GM23248 (cell line): ENCODE measurements around the gene KATNB1. TPM values are rescaled to one million over a fixed set of nuclear protein-coding genes. Genes with fewer than 3 reads are reported as not detected.

ENCODE experiments used
- DNase-seq: peaks from one replicate; pipeline ENCODE4 v3.0.0-alpha.2; 2015
- H2AFZ ChIP-seq: fragments of 200-600 bp; sonication (generic); 2 replicates; pipeline ENCODE4 v1.6.1; 2016; ENCODE audit warnings: antibody characterized with exemption
- H3F3A ChIP-seq: fragments of 200-600 bp; sonication (generic); 2 replicates; pipeline ENCODE4 v1.6.1; 2016; ENCODE audit warnings: mild to moderate bottlenecking, antibody characterized with exemption, mixed run types; ENCODE audit not compliant: insufficient read depth
- H3K27ac ChIP-seq: fragments of 200-600 bp; sonication (generic); 2 replicates; pipeline ENCODE4 v1.5.1; 2016; ENCODE audit warnings: mild to moderate bottlenecking
- H3K27me3 ChIP-seq: fragments of 200-600 bp; sonication (generic); replicated peaks from 2 replicates; pipeline ENCODE4 v1.6.1; 2016; ENCODE audit warnings: mild to moderate bottlenecking; ENCODE audit not compliant: insufficient read depth
- H3K36me3 ChIP-seq: fragments of 200-600 bp; sonication (generic); 2 replicates; pipeline ENCODE4 v1.6.1; 2016; ENCODE audit warnings: low read depth, mild to moderate bottlenecking
- H3K4me1 ChIP-seq: fragments of 200-600 bp; sonication (generic); 2 replicates; pipeline ENCODE4 v1.6.1; 2016; ENCODE audit warnings: mild to moderate bottlenecking; ENCODE audit not compliant: insufficient read depth
- H3K4me2 ChIP-seq: fragments of 200-600 bp; sonication (generic); one replicate; pipeline ENCODE4 v1.6.1; 2016; ENCODE audit warnings: mild to moderate bottlenecking; ENCODE audit not compliant: unreplicated experiment
- H3K4me3 ChIP-seq: fragments of 200-600 bp; sonication (generic); 2 replicates; pipeline ENCODE4 v1.5.1; 2016; ENCODE audit warnings: mild to moderate bottlenecking
- H3K79me2 ChIP-seq: fragments of 200-600 bp; sonication (generic); 2 replicates; pipeline ENCODE4 v1.6.1; 2016; ENCODE audit warnings: mild to moderate bottlenecking; ENCODE audit not compliant: insufficient read depth
- H3K9ac ChIP-seq: fragments of 200-600 bp; sonication (generic); 2 replicates; pipeline ENCODE4 v1.6.1; 2016; ENCODE audit warnings: mild to moderate bottlenecking
- H3K9me2 ChIP-seq: fragments of 200-600 bp; sonication (generic); 2 replicates; pipeline ENCODE4 v1.6.1; 2016; ENCODE audit warnings: mixed run types, mild to moderate bottlenecking, moderate library complexity; ENCODE audit not compliant: insufficient read depth
- H3K9me3 ChIP-seq: fragments of 200-600 bp; sonication (generic); one replicate; pipeline ENCODE4 v1.6.1; 2017; ENCODE audit warnings: low read depth
- H4K20me1 ChIP-seq: fragments of 200-600 bp; sonication (generic); 2 replicates; pipeline ENCODE4 v1.6.0; 2016; ENCODE audit not compliant: insufficient read depth
- EZH2 ChIP-seq: fragments of 200-600 bp; sonication (generic); IDR thresholded peaks from 2 replicates; pipeline ENCODE4 v1.6.1; 2018; ENCODE audit warnings: antibody characterized with exemption, mild to moderate bottlenecking; ENCODE audit not compliant: insufficient read depth, poor library complexity, severe bottlenecking
- EZH2phosphoT487 ChIP-seq: fragments of 200-600 bp; sonication (generic); IDR thresholded peaks from 2 replicates; pipeline ENCODE4 v1.6.1; 2018; ENCODE audit warnings: antibody characterized with exemption, moderate library complexity, mild to moderate bottlenecking, low read depth; ENCODE audit not compliant: insufficient read depth
- WGBS, 2 experiments: methylation state at CpG; one replicate each; pipeline ENCODE4 v1.1.6; 2015 to 2017; ENCODE audit warnings: low lambda C conversion rate in 2 of 2, low coverage in 1 of 2; ENCODE audit errors: missing lambda C conversion rate in 2 of 2; 5-methylcytosine and 5-hydroxymethylcytosine counted together
- in situ Hi-C: fragments of 300-500 bp; cut with MboI; formaldehyde crosslinking; loops from 2 replicates; pipeline ENCODE4 v1.15.0; 2020
- polyA plus RNA-seq: library from polyadenylated mRNA; unstranded; fragments of >200 nt; fragmentation: Nextera tagmentation; extraction: Ambion mirVana; gene quantifications from 2 replicates; pipeline ENCODE4 v1.2.1, GENCODE V29; 2016
- total RNA-seq: library from RNA; depleted of rRNA; stranded (reverse); fragments of >200 nt; shearing (Covaris generic); gene quantifications from 2 replicates; pipeline ENCODE4 v1.2.3, GENCODE V29; 2014

The KATNB1 gene
- total and polyA plus RNA-seq, 2 experiments from 2014 or later, result 19.3 to 20.2 TPM

- Histone ChIP-seq H3K9me2 (no peaks in the 10 kb centered on the region), H3K27me3 (no peaks in the 10 kb centered on the region), H4K20me1 (no peaks in the 10 kb centered on the region), H3K79me2 (no peaks in the 10 kb centered on the region), H3F3A (no peaks in the 10 kb centered on the region), H3K4me2 (no peak overlapping the region), H3K4me1 (no peaks in the 10 kb centered on the region), H3K36me3 (no peaks in the 10 kb centered on the region), H3K9me3 (no peaks in the 10 kb centered on the region), H2AFZ (no peak overlapping the region), H3K9ac (no peak overlapping the region), H3K4me3 (no peak overlapping the region), H3K27ac (no peak overlapping the region)
- no peak for TF ChIP-seq EZH2phosphoT487
- TF ChIP-seq EZH2, result no peak
- DNase-seq, result no peak
- WGBS, 2 experiments, result 85 to 86% methylated on average over 7 of the region's 7 CpGs
- in situ Hi-C loops, result no loop called here
These were observed 23.6 kb downstream of the KATNB1 start for GRCh38 chr16:57759131-57759530.

- TF ChIP-seq EZH2phosphoT487 (no peak), EZH2 (no peak)
- H4K20me1 ChIP-seq, result no peaks in the 10 kb centered on the region
- no peaks in the 10 kb centered on the region for H3K36me3 ChIP-seq
- 89 to 90% methylated on average over 19 to 21 of the region's 21 CpGs for WGBS, 2 experiments
- H3K27ac ChIP-seq, result no peak overlapping the region
- H3K9me2 ChIP-seq, result no peaks in the 10 kb centered on the region
- H3K4me3 ChIP-seq, result no peak overlapping the region
- no peaks in the 10 kb centered on the region for H3F3A ChIP-seq
- in situ Hi-C loops, result no loop called here
- H3K27me3 ChIP-seq, result no peaks in the 10 kb centered on the region
- no peak for DNase-seq
- H3K4me2 ChIP-seq, result no peak overlapping the region
- peaks cover 3% of the 10 kb centered on the region for H3K4me1 ChIP-seq
- H3K9me3 ChIP-seq, result no peaks in the 10 kb centered on the region
- H3K79me2 ChIP-seq, result no peaks in the 10 kb centered on the region
- H3K9ac ChIP-seq, result no peak overlapping the region
- no peak overlapping the region for H2AFZ ChIP-seq
These were observed 24.2 kb downstream of the KATNB1 start for GRCh38 chr16:57759541-57760356.

GRCh38 chr16:57760357-57761160 is 25.0 kb downstream of the KATNB1 start:
- Histone ChIP-seq H3K9me3 (no peaks in the 10 kb centered on the region), H3K9me2 (no peaks in the 10 kb centered on the region), H3K79me2 (no peaks in the 10 kb centered on the region), H3K36me3 (no peaks in the 10 kb centered on the region), H4K20me1 (no peaks in the 10 kb centered on the region), H3K27ac (no peak overlapping the region), H3K4me3 (no peak overlapping the region), H3K4me2 (no peak overlapping the region), H3K9ac (no peak overlapping the region), H3K27me3 (no peaks in the 10 kb centered on the region), H2AFZ (no peak overlapping the region), H3K4me1 (peaks cover 3% of the 10 kb centered on the region), H3F3A (no peaks in the 10 kb centered on the region)
- 90% methylated on average over 30 to 39 of the region's 40 CpGs for WGBS, 2 experiments
- TF ChIP-seq EZH2phosphoT487 (no peak), EZH2 (no peak)
- DNase-seq, result no peak
- in situ Hi-C loops, result no loop called here

- Histone ChIP-seq H3K27me3 (no peaks in the 10 kb centered on the region), H3K9me2 (no peaks in the 10 kb centered on the region), H3K9ac (no peak overlapping the region), H3K27ac (no peak overlapping the region), H3K4me3 (no peak overlapping the region), H3F3A (no peaks in the 10 kb centered on the region), H4K20me1 (no peaks in the 10 kb centered on the region), H3K79me2 (no peaks in the 10 kb centered on the region), H3K9me3 (no peaks in the 10 kb centered on the region), H2AFZ (no peak overlapping the region), H3K36me3 (no peaks in the 10 kb centered on the region), H3K4me2 (no peak overlapping the region), H3K4me1 (peaks cover 3% of the 10 kb centered on the region)
- 96 to 97% methylated on average over 8 to 9 of the region's 9 CpGs for WGBS, 2 experiments
- DNase-seq, result no peak
- TF ChIP-seq EZH2phosphoT487, result no peak
- no peak for TF ChIP-seq EZH2
- in situ Hi-C loops, result no loop called here
These were observed 25.7 kb downstream of the KATNB1 start for GRCh38 chr16:57761301-57761700.
